GM13976 (cell line): Measurements from ENCODE around the gene PHC2.

ENCODE experiments used
- DNase-seq: peaks from one replicate; pipeline ENCODE4 v3.0.0; 2012; ENCODE audit warnings: low spot score
- CTCF ChIP-seq: IDR thresholded peaks from 2 replicates; pipeline ENCODE4 v1.5.1; 2012; ENCODE audit warnings: borderline replicate concordance, mild to moderate bottlenecking; ENCODE audit not compliant: insufficient read depth; ENCODE audit errors: extremely low read depth, missing control alignments, control extremely low read depth
- in situ Hi-C: fragments of 300-500 bp; cut with MboI; formaldehyde crosslinking; loops from one replicate; pipeline ENCODE4 v1.12.0; 2022; ENCODE audit warnings: low sequenced_read_pairs, mixed read lengths, inconsistent platforms; ENCODE audit not compliant: unreplicated experiment

The PHC2 gene

GRCh38 chr1:33470495-33471012 is 39.7 kb upstream of the PHC2 start:
- TF ChIP-seq CTCF: peak; percentile 83
- peak; percentile 78 for DNase-seq
- in situ Hi-C loops: no loop called here

- no peak for DNase-seq
- no peak for TF ChIP-seq CTCF
- in situ Hi-C loops: loop anchor here (5.0 kb wide), 1 partner anchor 172 kb away; no protein-coding TSS in a partner anchor
Measured at GRCh38 chr1:33469691-33470090, 38.8 kb upstream of the PHC2 start.

GRCh38 chr1:33468967-33469366 is 38.1 kb upstream of the PHC2 start:
- in situ Hi-C loops: loop anchor here (5.0 kb wide), 1 partner anchor 172 kb away; no protein-coding TSS in a partner anchor
- no peak for TF ChIP-seq CTCF
- no peak for DNase-seq

GRCh38 chr1:33468531-33468930 is 37.6 kb upstream of the PHC2 start:
- in situ Hi-C loops: loop anchor here (5.0 kb wide), 1 partner anchor 171 kb away; no protein-coding TSS in a partner anchor
- DNase-seq: no peak
- no peak for TF ChIP-seq CTCF

GRCh38 chr1:33468011-33468410 is 37.1 kb upstream of the PHC2 start:
- no peak for TF ChIP-seq CTCF
- in situ Hi-C loops: loop anchor here (5.0 kb wide), 1 partner anchor 171 kb away; no protein-coding TSS in a partner anchor
- no peak for DNase-seq

- TF ChIP-seq CTCF: no peak
- DNase-seq: no peak
- in situ Hi-C loops: loop anchor here (5.0 kb wide), 1 partner anchor 169 kb away; no protein-coding TSS in a partner anchor
Measured at GRCh38 chr1:33466159-33466558, 35.3 kb upstream of the PHC2 start.
